Astrocyte (in vitro differentiated cells and primary cell): Measurements from ENCODE around the gene U2AF1L4. TPM values are rescaled to one million over a fixed set of nuclear protein-coding genes. Genes with fewer than 3 reads are reported as not detected.

ENCODE experiments used
- DNase-seq: peaks from one replicate; pipeline ENCODE4 v3.0.0-alpha.2; 2010; ENCODE audit warnings: low read depth
- FAIRE-seq: peaks from 2 replicates; lab custom pipeline; 2011; peaks lifted over from hg19 to GRCh38; lab: Jason Lieb, UNC
- H2AFZ ChIP-seq: 2 replicates; pipeline ENCODE4 v1.6.0; 2012; ENCODE audit warnings: low read depth, low read length, inconsistent platforms
- H3K27ac ChIP-seq: 2 replicates; pipeline ENCODE4 v1.5.1; 2011; ENCODE audit warnings: low read depth, low read length, inconsistent platforms
- H3K27me3 ChIP-seq: 2 replicates; pipeline ENCODE4 v1.6.0; 2011; ENCODE audit warnings: low read length, inconsistent platforms; ENCODE audit not compliant: insufficient read depth
- H3K36me3 ChIP-seq: 2 replicates; pipeline ENCODE4 v1.5.1; 2011; ENCODE audit warnings: low read length, inconsistent platforms; ENCODE audit not compliant: insufficient read depth
- H3K4me1 ChIP-seq: 2 replicates; pipeline ENCODE4 v1.5.1; 2011; ENCODE audit warnings: low read length, inconsistent platforms; ENCODE audit not compliant: insufficient read depth
- H3K4me2 ChIP-seq: 2 replicates; pipeline ENCODE4 v1.6.0; 2012; ENCODE audit warnings: low read length, inconsistent platforms
- H3K4me3 ChIP-seq: 2 replicates; pipeline ENCODE4 v1.5.1; 2011; ENCODE audit warnings: low read depth, mild to moderate bottlenecking, low read length, inconsistent platforms; ENCODE audit not compliant: insufficient read depth
- H3K79me2 ChIP-seq: 2 replicates; pipeline ENCODE4 v1.6.0; 2012; ENCODE audit warnings: mild to moderate bottlenecking, low read length, inconsistent platforms; ENCODE audit not compliant: insufficient read depth
- H3K9ac ChIP-seq: 2 replicates; pipeline ENCODE4 v1.6.0; 2012; ENCODE audit warnings: mild to moderate bottlenecking, low read length, inconsistent platforms
- H3K9me3 ChIP-seq: 2 replicates; pipeline ENCODE4 v1.5.1; 2012; ENCODE audit warnings: low read depth, mild to moderate bottlenecking, low read length, inconsistent platforms; ENCODE audit not compliant: insufficient read depth
- H4K20me1 ChIP-seq: 2 replicates; pipeline ENCODE4 v1.6.0; 2012; ENCODE audit warnings: low read length, inconsistent platforms; ENCODE audit not compliant: insufficient read depth
- H3K27ac Mint-ChIP-seq: one replicate; pipeline ENCODE4 v1.8.0; 2021; ENCODE audit warnings: mild to moderate bottlenecking, mixed read lengths; ENCODE audit not compliant: unreplicated experiment
- H3K27me3 Mint-ChIP-seq: one replicate; pipeline ENCODE4 v1.8.0; 2021; ENCODE audit warnings: low read depth, mixed read lengths; ENCODE audit not compliant: unreplicated experiment
- H3K36me3 Mint-ChIP-seq: one replicate; pipeline ENCODE4 v1.8.0; 2021; ENCODE audit warnings: low read depth, mixed read lengths; ENCODE audit not compliant: unreplicated experiment
- H3K4me1 Mint-ChIP-seq: one replicate; pipeline ENCODE4 v1.8.0; 2021; ENCODE audit warnings: low read depth, mixed read lengths; ENCODE audit not compliant: unreplicated experiment
- H3K4me3 Mint-ChIP-seq: one replicate; pipeline ENCODE4 v1.8.0; 2021; ENCODE audit warnings: mild to moderate bottlenecking, moderate library complexity, mixed read lengths; ENCODE audit not compliant: unreplicated experiment
- H3K9me3 Mint-ChIP-seq: one replicate; pipeline ENCODE4 v1.8.0; 2021; ENCODE audit warnings: mild to moderate bottlenecking, mixed read lengths; ENCODE audit not compliant: unreplicated experiment
- CTCF ChIP-seq: IDR thresholded peaks from 2 replicates; pipeline ENCODE4 v1.5.1; 2011; ENCODE audit warnings: low read depth, mild to moderate bottlenecking, inconsistent platforms, low read length, moderate library complexity; ENCODE audit not compliant: insufficient read depth
- EZH2 ChIP-seq: IDR thresholded peaks from 2 replicates; pipeline ENCODE4 v1.6.1; 2012; ENCODE audit warnings: mild to moderate bottlenecking, low read length, inconsistent platforms; ENCODE audit not compliant: insufficient read depth
- total RNA-seq: library from RNA; stranded (reverse); gene quantifications from 2 replicates; pipeline ENCODE4 v1.2.1, GENCODE V29; 2021

Gene U2AF1L4
- total RNA-seq, 1 donor from 2014 or later, result 15.7 TPM

GRCh38 chr19:35723671-35724070 lies 21.5 kb downstream of the U2AF1L4 start:
- H3K4me1 Mint-ChIP-seq, result peaks cover 4% of the 10 kb centered on the region
- Histone ChIP-seq H2AFZ (no peak overlapping the region), H3K36me3 (peaks cover 29% of the 10 kb centered on the region), H4K20me1 (peaks cover 75% of the 10 kb centered on the region), H3K9ac (no peak overlapping the region), H3K27me3 (no peaks in the 10 kb centered on the region), H3K9me3 (no peaks in the 10 kb centered on the region), H3K4me1 (peaks cover 8% of the 10 kb centered on the region), H3K79me2 (peaks cover 35% of the 10 kb centered on the region), H3K4me3 (no peak overlapping the region), H3K27ac (no peak overlapping the region), H3K4me2 (no peak overlapping the region)
- DNase-seq (no peak), FAIRE-seq (no peak)
- H3K4me3 Mint-ChIP-seq, result no peak overlapping the region
- H3K36me3 Mint-ChIP-seq, result peaks cover 6% of the 10 kb centered on the region
- no peak for TF ChIP-seq CTCF
- no peak for TF ChIP-seq EZH2
- H3K27ac Mint-ChIP-seq, result no peak overlapping the region
- H3K27me3 Mint-ChIP-seq, result no peaks in the 10 kb centered on the region
- no peaks in the 10 kb centered on the region for H3K9me3 Mint-ChIP-seq

GRCh38 chr19:35722897-35723296 lies 22.3 kb downstream of the U2AF1L4 start:
- no peak overlapping the region for H3K27ac ChIP-seq
- H3K36me3 ChIP-seq, result peaks cover 26% of the 10 kb centered on the region
- no peak for FAIRE-seq

More at GRCh38 chr19:35722897-35723296, 22.3 kb downstream of the U2AF1L4 start:
- H3K27me3 ChIP-seq, result no peaks in the 10 kb centered on the region
- H3K4me2 ChIP-seq, result no peak overlapping the region
- H3K4me1 Mint-ChIP-seq, result peaks cover 4% of the 10 kb centered on the region
- peaks cover 6% of the 10 kb centered on the region for H3K36me3 Mint-ChIP-seq
- DNase-seq, result no peak
- no peak overlapping the region for H3K9ac ChIP-seq
- H3K4me3 Mint-ChIP-seq, result no peak overlapping the region
- peaks cover 41% of the 10 kb centered on the region for H3K79me2 ChIP-seq
- H3K4me3 ChIP-seq, result no peak overlapping the region
- peaks cover 8% of the 10 kb centered on the region for H3K4me1 ChIP-seq
- TF ChIP-seq EZH2 (no peak), CTCF (no peak)
- H2AFZ ChIP-seq, result no peak overlapping the region
- no peaks in the 10 kb centered on the region for H3K9me3 ChIP-seq
- H3K9me3 Mint-ChIP-seq, result no peaks in the 10 kb centered on the region
- H4K20me1 ChIP-seq, result peaks cover 75% of the 10 kb centered on the region
- H3K27ac Mint-ChIP-seq, result no peak overlapping the region
- H3K27me3 Mint-ChIP-seq, result no peaks in the 10 kb centered on the region
